SU-DHL-6 (cell line): ENCODE results near the gene STK4.

Source experiments
- EZH2phosphoT487 ChIP-seq: fragments of 200-600 bp; sonication (generic), shearing (Covaris generic); conservative IDR thresholded peaks from 2 replicates; pipeline ENCODE4 v1.6.1; 2018; ENCODE audit warnings: mild to moderate bottlenecking, antibody characterized with exemption, low read length, moderate library complexity, mixed read lengths
- TF ChIP-seq, protein P1 (sequence below): fragments of 200-600 bp; sonication (generic); IDR thresholded peaks from one replicate; pipeline ENCODE4 v1.5.1; 2017; ENCODE audit warnings: antibody characterized with exemption, mild to moderate bottlenecking, low read length, moderate library complexity; ENCODE audit not compliant: insufficient read depth, poor library complexity, severe bottlenecking

DNA sequence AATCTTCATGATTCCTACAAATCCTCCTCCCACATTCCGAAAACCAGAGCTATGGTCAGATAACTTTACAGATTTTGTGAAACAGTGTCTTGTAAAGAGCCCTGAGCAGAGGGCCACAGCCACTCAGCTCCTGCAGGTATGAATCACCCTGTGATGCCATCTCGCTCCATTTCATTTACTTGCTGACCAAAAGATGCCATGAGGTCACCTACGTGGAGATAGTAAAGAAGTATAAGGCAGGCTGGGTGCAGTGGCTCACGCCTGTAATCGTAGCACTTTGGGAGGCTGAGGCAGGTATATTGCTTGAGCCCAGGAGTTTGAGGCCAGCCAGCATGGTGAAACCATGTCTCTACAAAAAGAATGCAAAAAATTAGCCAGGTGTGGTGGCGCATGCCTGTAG lies 30.9 kb downstream of the STK4 start:
- TF ChIP-seq, protein P1, sequence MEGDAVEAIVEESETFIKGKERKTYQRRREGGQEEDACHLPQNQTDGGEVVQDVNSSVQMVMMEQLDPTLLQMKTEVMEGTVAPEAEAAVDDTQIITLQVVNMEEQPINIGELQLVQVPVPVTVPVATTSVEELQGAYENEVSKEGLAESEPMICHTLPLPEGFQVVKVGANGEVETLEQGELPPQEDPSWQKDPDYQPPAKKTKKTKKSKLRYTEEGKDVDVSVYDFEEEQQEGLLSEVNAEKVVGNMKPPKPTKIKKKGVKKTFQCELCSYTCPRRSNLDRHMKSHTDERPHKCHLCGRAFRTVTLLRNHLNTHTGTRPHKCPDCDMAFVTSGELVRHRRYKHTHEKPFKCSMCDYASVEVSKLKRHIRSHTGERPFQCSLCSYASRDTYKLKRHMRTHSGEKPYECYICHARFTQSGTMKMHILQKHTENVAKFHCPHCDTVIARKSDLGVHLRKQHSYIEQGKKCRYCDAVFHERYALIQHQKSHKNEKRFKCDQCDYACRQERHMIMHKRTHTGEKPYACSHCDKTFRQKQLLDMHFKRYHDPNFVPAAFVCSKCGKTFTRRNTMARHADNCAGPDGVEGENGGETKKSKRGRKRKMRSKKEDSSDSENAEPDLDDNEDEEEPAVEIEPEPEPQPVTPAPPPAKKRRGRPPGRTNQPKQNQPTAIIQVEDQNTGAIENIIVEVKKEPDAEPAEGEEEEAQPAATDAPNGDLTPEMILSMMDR: no peak
- TF ChIP-seq EZH2phosphoT487: no peak
